GM13977 (cell line): ENCODE data around the gene GPR26.

Experiments
- DNase-seq: peaks from one replicate; pipeline ENCODE4 v3.0.0; 2012; ENCODE audit warnings: low spot score
- in situ Hi-C: fragments of 300-500 bp; cut with MboI; formaldehyde crosslinking; loops from one replicate; pipeline ENCODE4 v1.12.0; 2022; ENCODE audit warnings: low sequenced_read_pairs, low pct_unique_long_range_greater_than_20kb, mixed read lengths, inconsistent platforms; ENCODE audit not compliant: unreplicated experiment
- TF ChIP-seq, protein P1 (sequence below): IDR thresholded peaks from 2 replicates; pipeline ENCODE4 v1.5.1; 2012; ENCODE audit warnings: mild to moderate bottlenecking, control low read depth; ENCODE audit not compliant: insufficient read depth; ENCODE audit errors: extremely low read depth, missing control alignments

The GPR26 gene

DNA sequence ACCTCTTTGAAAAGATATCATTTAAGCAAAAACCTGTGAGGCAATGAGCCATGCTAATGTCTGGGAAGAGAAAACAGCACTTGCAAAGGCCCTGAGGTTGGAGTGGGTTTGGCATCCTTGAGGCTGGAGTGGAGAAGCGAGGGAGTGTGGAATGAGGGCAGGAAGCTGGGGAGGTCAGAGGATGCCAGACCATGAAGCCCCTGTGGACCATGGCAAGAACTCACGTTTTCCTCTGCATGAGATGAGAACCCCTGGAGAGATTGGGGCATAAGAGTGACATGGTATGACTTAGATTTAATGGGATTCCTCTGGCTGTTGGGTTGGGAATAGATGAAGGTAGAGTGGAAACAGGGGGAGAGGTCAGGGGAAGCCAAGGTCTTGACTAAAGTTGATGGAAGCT is 49.4 kb downstream of the GPR26 start:
- no peak for DNase-seq
- in situ Hi-C loops = no loop called here
- TF ChIP-seq, protein P1, sequence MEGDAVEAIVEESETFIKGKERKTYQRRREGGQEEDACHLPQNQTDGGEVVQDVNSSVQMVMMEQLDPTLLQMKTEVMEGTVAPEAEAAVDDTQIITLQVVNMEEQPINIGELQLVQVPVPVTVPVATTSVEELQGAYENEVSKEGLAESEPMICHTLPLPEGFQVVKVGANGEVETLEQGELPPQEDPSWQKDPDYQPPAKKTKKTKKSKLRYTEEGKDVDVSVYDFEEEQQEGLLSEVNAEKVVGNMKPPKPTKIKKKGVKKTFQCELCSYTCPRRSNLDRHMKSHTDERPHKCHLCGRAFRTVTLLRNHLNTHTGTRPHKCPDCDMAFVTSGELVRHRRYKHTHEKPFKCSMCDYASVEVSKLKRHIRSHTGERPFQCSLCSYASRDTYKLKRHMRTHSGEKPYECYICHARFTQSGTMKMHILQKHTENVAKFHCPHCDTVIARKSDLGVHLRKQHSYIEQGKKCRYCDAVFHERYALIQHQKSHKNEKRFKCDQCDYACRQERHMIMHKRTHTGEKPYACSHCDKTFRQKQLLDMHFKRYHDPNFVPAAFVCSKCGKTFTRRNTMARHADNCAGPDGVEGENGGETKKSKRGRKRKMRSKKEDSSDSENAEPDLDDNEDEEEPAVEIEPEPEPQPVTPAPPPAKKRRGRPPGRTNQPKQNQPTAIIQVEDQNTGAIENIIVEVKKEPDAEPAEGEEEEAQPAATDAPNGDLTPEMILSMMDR = no peak

GRCh38 chr10:123717336-123717735 is 51.2 kb downstream of the GPR26 start:
- TF ChIP-seq, protein P1 = no peak
- in situ Hi-C loops = no loop called here
- no peak for DNase-seq

DNA sequence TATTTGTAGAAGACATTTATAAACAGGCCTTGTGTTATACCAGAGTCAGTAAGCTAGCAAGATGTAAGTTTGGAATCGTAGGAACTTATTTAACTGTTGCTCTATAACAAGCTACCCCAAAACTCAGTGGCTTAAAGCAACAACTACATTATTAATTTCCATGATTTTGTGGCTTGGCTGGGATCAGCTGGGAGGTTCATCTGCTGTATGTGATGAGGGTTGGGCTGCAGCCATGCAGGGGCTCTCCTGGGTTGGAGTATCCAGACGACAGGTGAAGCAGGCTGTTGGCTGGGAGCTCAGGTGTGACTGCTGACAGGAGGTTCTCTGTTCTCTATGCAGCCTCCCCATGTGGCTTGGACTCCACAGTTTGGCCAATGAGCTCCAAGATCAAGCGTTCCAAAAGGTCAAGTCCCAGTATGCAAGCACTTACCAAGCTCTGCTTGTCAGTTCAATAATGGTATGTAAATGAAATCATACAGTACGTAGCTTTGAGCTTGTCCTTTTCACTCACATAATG is 52.4 kb downstream of the GPR26 start:
- TF ChIP-seq, protein P1 = no peak
- in situ Hi-C loops = no loop called here
- DNase-seq = no peak

- TF ChIP-seq, protein P1 = no peak
Measured at GRCh38 chr10:123720536-123720935, 54.4 kb downstream of the GPR26 start.

GRCh38 chr10:123721441-123722049 is 55.4 kb downstream of the GPR26 start:
- in situ Hi-C loops = no loop called here
- DNase-seq = no peak
- TF ChIP-seq, protein P1 = no peak

More at GRCh38 chr10:123720536-123720935, 54.4 kb downstream of the GPR26 start:
- no peak for DNase-seq
- in situ Hi-C loops = no loop called here

DNA sequence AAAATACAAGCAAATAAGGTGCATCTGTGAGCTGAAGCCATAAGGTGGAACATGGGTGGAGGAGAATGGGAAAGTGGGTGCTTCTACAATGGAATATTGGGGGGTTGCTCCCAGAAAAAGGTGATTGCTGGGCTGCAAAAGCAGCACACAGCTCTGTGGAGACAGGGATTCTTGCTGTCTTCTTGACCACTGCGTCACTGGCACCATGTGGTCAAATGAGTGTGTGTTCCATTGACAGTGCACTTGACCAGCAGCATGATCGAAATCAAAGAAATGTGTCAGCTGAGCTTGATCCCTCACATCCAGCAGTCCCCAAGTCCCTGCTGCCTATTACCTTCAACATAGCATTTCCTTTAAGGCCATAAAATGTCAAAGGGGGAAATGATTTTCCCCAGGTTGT is 56.2 kb downstream of the GPR26 start:
- no peak for DNase-seq
- TF ChIP-seq, protein P1 = no peak
- in situ Hi-C loops = no loop called here

GRCh38 chr10:123724747-123725146 is 58.6 kb downstream of the GPR26 start:
- TF ChIP-seq, protein P1 = no peak
- in situ Hi-C loops = no loop called here
- DNase-seq = no peak
